Nephron (organoid): ENCODE data around the gene SPA17.

Source experiments
- H3K27ac Mint-ChIP-seq, 3 experiments: 2 replicates each; pipeline ENCODE4 v1.8.0; 2020; ENCODE audit warnings: mixed read lengths in 3 of 3, mild to moderate bottlenecking in 2 of 3, moderate library complexity in 1 of 3
- H3K27me3 Mint-ChIP-seq: 2 replicates; pipeline ENCODE4 v1.8.0; 2021; ENCODE audit warnings: low read depth, mild to moderate bottlenecking, moderate library complexity, mixed read lengths
- H3K36me3 Mint-ChIP-seq: 2 replicates; pipeline ENCODE4 v1.8.0; 2020; ENCODE audit warnings: low read depth, mixed read lengths
- H3K4me1 Mint-ChIP-seq: 2 replicates; pipeline ENCODE4 v1.8.0; 2020; ENCODE audit warnings: mixed read lengths
- H3K4me3 Mint-ChIP-seq, 3 experiments: 2 replicates each; pipeline ENCODE4 v1.8.0; 2020; ENCODE audit warnings: mild to moderate bottlenecking in 3 of 3, mixed read lengths in 3 of 3, moderate library complexity in 2 of 3
- H3K9me3 Mint-ChIP-seq: 2 replicates; pipeline ENCODE4 v1.8.0; 2020; ENCODE audit warnings: mixed read lengths
- TF ChIP-seq, protein P1 (sequence below), 3 experiments: fragments of 200-600 bp; sonication (generic); IDR thresholded peaks; one replicate each; pipeline ENCODE4 v1.5.0; 2021; ENCODE audit warnings: antibody characterized with exemption in 3 of 3; ENCODE audit not compliant: unreplicated experiment in 3 of 3

SPA17 gene

DNA sequence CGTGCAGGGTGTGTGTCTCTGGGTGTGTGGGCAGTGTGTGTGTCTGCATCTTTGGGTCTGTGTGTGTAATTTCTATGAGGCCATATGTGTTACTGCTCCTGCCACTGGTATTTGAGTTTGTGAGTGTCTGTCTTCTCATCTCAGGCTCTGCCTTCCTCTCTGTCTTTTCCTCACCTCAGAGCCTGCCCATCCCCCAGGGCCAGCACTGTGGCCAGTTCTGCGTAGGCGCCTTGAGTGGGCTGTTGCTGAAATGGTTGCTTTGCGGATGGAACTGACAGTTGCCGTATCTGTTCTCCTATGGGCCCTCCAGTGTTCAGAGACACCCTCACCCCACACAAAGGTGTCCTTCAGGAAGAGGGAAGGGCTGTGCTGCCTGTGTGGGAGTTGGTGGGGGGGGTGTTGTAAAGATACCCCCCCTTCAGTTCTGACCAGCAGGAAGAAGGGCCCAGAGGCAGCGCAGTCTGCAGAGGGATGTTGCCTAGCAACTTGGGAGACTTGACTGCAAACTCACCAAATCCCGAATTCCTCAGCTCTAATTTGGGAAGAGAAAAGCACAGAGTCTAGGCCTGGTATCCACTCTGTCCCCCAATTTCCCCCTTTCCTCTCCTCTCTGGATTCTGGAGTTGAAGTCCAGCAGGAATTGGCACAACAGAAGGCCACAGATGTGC is 64.1 kb downstream of the SPA17 start:
- no peaks in the 10 kb centered on the region for H3K9me3 Mint-ChIP-seq
- H3K4me3 Mint-ChIP-seq = peak overlapping the region in 2 of 3 experiments; percentile 13 to 36
- H3K36me3 Mint-ChIP-seq = no peaks in the 10 kb centered on the region
- no peak overlapping the region for H3K27ac Mint-ChIP-seq
- peaks cover 87% of the 10 kb centered on the region for H3K27me3 Mint-ChIP-seq
- TF ChIP-seq, protein P1, sequence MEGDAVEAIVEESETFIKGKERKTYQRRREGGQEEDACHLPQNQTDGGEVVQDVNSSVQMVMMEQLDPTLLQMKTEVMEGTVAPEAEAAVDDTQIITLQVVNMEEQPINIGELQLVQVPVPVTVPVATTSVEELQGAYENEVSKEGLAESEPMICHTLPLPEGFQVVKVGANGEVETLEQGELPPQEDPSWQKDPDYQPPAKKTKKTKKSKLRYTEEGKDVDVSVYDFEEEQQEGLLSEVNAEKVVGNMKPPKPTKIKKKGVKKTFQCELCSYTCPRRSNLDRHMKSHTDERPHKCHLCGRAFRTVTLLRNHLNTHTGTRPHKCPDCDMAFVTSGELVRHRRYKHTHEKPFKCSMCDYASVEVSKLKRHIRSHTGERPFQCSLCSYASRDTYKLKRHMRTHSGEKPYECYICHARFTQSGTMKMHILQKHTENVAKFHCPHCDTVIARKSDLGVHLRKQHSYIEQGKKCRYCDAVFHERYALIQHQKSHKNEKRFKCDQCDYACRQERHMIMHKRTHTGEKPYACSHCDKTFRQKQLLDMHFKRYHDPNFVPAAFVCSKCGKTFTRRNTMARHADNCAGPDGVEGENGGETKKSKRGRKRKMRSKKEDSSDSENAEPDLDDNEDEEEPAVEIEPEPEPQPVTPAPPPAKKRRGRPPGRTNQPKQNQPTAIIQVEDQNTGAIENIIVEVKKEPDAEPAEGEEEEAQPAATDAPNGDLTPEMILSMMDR (IDR thresholded peaks at IDR 0.05; ENCODE audit: unreplicated experiment in 3 of 3) = no peak
- H3K4me1 Mint-ChIP-seq = peaks cover 11% of the 10 kb centered on the region

DNA sequence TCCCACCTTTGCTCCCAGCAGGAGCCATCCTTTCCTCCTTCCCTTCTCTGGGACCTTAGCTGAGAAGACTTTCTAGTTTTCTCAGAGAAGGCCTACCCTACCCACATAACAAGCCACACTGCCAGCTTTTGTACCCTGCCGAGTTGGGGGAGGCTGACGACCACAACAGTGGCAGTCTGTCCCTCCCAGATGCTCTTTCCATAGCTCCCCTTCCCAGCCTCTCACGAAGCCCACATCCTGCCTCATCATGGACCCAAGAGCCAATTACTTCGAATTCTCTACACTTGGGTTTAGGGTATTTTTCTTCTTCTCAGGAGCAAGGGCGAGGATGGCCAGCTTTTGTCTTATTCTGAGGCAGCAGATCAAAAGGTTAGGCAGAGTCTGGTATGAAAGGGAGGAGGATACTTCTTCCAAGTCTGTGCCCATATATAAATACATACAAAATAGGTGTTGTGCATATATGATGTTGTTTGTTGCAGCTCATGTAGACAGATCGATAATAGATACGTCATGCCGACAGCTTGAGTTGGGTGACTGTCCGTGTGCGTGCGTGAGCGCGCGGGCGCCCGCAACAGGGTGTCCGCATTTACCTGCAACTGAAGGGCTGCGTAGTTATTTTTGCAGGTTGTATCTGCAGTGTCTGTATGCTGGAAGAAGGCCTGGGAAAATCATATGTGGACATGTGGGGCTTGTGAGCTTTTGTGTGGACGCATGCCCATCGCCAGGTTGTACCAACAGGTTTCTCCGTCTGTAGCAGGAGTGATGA is 65.2 kb downstream of the SPA17 start:
- H3K9me3 Mint-ChIP-seq = no peaks in the 10 kb centered on the region
- H3K4me1 Mint-ChIP-seq = peaks cover 11% of the 10 kb centered on the region
- TF ChIP-seq, protein P1 (IDR thresholded peaks at IDR 0.05; ENCODE audit: unreplicated experiment in 3 of 3) = no peak
- H3K27me3 Mint-ChIP-seq = peaks cover 98% of the 10 kb centered on the region
- no peaks in the 10 kb centered on the region for H3K36me3 Mint-ChIP-seq
- peak overlapping the region; percentile 78 to 88 (median 85) for H3K4me3 Mint-ChIP-seq
- peak overlapping the region; percentile 19 to 33 (median 19) for H3K27ac Mint-ChIP-seq

DNA sequence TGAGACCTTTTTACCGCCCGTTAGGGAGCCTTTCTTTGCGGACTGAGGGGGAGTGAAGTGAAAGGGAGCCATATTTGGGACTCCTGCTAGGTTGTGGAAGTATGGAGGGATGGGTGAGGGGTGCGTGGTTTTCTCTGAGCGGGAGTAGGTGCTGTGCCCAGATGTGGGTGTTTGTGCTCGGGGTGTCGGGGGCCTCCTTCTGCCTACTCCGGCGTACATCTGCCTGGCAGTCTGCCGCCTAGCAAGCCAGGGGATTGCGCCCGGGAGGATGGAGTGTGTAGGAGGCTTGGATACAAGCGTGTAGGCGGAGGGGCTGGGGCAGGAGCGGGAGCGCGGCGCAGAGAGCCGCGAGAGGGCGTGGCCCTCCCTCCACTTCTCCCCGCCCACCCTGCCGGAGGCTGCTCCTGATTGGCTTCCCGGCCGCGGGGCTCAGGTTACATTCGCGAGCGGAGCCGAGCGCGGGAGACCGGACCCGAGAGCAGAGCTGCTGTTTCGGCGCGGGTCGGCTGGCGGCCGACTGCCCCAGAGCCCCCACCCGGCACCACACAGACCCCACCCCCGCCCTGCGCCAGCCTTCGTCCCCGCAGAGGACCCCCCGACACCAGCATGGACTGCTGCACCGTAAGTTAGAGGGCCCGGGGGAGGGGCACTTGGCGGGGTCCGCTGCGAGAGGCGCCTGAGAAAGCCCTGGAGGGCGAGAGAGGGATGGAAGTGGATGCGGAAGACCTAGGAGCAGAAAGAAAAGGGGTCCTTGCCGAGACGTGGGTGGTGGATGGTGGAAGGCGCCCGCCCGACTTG is 66.0 kb downstream of the SPA17 start, which contains the start of gene NRGN:
NRGN (plus strand) TSS at position 464 of the 798 bp plus-strand sequence; CDS start at position 607, 143 bp downstream.
- Mint-ChIP-seq H3K27ac (peak within 1 kb of the TSS; percentile 19 to 33 (median 19)), H3K27me3 (peaks cover 99% of the 10 kb centered on the region), H3K9me3 (no peaks in the 10 kb centered on the region), H3K4me1 (peaks cover 11% of the 10 kb centered on the region), H3K4me3 (peak within 1 kb of the TSS; percentile 78 to 88 (median 85)), H3K36me3 (no peaks in the 10 kb centered on the region)
- TF ChIP-seq, protein P1 (IDR thresholded peaks at IDR 0.05; ENCODE audit: unreplicated experiment in 3 of 3) = no peak

DNA sequence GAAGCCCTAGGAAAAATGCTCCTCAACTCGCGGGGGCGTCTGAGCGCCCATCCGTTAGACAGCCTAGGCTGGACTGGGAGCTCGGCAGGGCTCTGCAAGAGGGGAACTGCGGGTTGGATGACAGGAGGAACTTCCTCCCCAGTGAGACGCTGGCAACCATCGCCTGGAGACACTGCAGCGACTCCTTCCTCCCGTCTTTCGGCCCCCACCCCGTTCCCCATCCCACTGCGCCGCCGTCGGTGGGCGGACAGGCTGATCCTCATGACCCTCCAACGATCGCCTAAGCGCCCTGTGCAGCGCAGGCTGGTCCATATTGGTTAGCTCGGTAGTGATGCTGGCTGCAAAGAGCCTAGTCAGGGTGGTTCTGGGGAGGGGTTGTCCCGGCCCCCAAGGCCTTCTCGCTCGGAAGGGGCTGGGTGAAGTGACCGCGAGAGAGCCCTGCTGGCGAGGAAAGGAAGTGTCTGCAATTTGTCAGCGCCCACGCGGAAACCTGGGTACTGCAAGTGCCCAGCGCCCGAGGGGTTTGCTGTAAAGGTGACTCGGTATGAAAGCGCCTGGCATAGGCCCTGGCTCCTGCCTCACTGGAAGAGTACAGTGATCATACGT is 66.7 kb downstream of the SPA17 start:
- H3K4me1 Mint-ChIP-seq = peaks cover 16% of the 10 kb centered on the region

DNA sequence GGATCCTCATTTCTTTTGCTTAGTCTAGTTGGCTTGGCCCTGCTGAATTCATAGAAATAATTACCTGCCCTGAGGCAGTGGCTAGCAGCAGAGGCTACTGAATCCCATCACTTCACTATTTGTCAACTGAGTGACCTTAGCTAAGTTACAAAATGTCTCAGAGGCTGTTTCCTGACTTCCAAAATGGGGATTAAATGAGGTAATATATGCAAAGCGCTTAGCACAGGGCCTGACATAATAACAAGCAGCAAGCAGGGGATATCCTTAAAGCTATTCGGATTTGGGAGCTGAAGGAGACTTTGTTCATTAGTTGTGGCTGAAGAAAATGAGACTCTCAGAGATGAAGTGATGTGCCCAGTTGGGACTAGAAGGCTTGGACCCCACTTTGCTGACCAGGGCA is 68.9 kb downstream of the SPA17 start:
- TF ChIP-seq, protein P1 (IDR thresholded peaks at IDR 0.05; ENCODE audit: unreplicated experiment in 3 of 3) = no peak
- Mint-ChIP-seq H3K4me1 (peaks cover 30% of the 10 kb centered on the region), H3K36me3 (no peaks in the 10 kb centered on the region), H3K9me3 (no peaks in the 10 kb centered on the region), H3K4me3 (no peak overlapping the region), H3K27ac (no peak overlapping the region), H3K27me3 (peaks cover 100% of the 10 kb centered on the region)

More for the DNA sequence above, 66.7 kb downstream of the SPA17 start:
- peak overlapping the region; percentile 78 to 88 (median 85) for H3K4me3 Mint-ChIP-seq
- TF ChIP-seq, protein P1 (IDR thresholded peaks at IDR 0.05; ENCODE audit: unreplicated experiment in 3 of 3) = peak; percentile 47 to 56 (median 50)
- H3K36me3 Mint-ChIP-seq = no peaks in the 10 kb centered on the region
- no peaks in the 10 kb centered on the region for H3K9me3 Mint-ChIP-seq
- H3K27me3 Mint-ChIP-seq = peaks cover 99% of the 10 kb centered on the region
- no peak overlapping the region for H3K27ac Mint-ChIP-seq
